Measurements from ENCODE around the gene ADCY9. TPM values are rescaled to one million over a fixed set of nuclear protein-coding genes. Genes with fewer than 3 reads are reported as not detected.

Gene ADCY9
- total RNA-seq, 8 experiments from 2014 or later, result 4.9 to 17.4 (median 9.4) TPM

GRCh38 chr16:3980253-3981111 lies 135.8 kb downstream of the ADCY9 start:
- Histone ChIP-seq H3K4me3 (no peak overlapping the region), H3K27ac (no peak overlapping the region), H3K4me1 (replicated peaks in 1 of 2) (no peaks in the 10 kb centered on the region)
- peak; percentile 26 to 68 (median 52) for ATAC-seq (replicated peaks in 6 of 8)
- WGBS, 10 experiments, result 20 to 97% (median 80%) methylated on average over 1 to 5 of the region's 20 CpGs; no CpG with 5 or more reads in 4 of the 10 experiments
- in situ Hi-C loops (cut with MboI; ENCODE audit: low pct_unique_long_range_greater_than_20kb in 2 of 9, low sequenced_read_pairs in 9 of 9, unreplicated experiment in 9 of 9), result no loop called here

- H3K4me3 ChIP-seq, result no peak overlapping the region
- 86 to 100% (median 93%) methylated on average over 1 to 4 of the region's 12 CpGs; no CpG with 5 or more reads in 6 of the 10 experiments for WGBS, 10 experiments
- no peak for ATAC-seq (replicated peaks in 6 of 8)
- in situ Hi-C loops (cut with MboI; ENCODE audit: low pct_unique_long_range_greater_than_20kb in 2 of 9, low sequenced_read_pairs in 9 of 9, unreplicated experiment in 9 of 9), result no loop called here
- H3K27ac ChIP-seq, result no peak overlapping the region
- no peaks in the 10 kb centered on the region for H3K4me1 ChIP-seq (replicated peaks in 1 of 2)
Observed at GRCh38 chr16:3979518-3979917, 136.7 kb downstream of the ADCY9 start.

GRCh38 chr16:3979070-3979469 lies 137.2 kb downstream of the ADCY9 start:
- no peak for ATAC-seq (replicated peaks in 6 of 8)
- 80 to 100% (median 90%) methylated on average over 1 to 4 of the region's 25 CpGs; no CpG with 5 or more reads in 3 of the 10 experiments for WGBS, 10 experiments
- H3K4me3 ChIP-seq, result no peak overlapping the region
- no peaks in the 10 kb centered on the region for H3K4me1 ChIP-seq (replicated peaks in 1 of 2)
- no peak overlapping the region for H3K27ac ChIP-seq
- in situ Hi-C loops (cut with MboI; ENCODE audit: low pct_unique_long_range_greater_than_20kb in 2 of 9, low sequenced_read_pairs in 9 of 9, unreplicated experiment in 9 of 9), result no loop called here

- no peak for ATAC-seq (replicated peaks in 6 of 8)
- H3K27ac ChIP-seq, result no peak overlapping the region
- WGBS, 10 experiments, result 61 to 100% (median 97%) methylated on average over 1 to 20 of the region's 26 CpGs; no CpG with 5 or more reads in 3 of the 10 experiments
- H3K4me3 ChIP-seq, result no peak overlapping the region
- in situ Hi-C loops (cut with MboI; ENCODE audit: low pct_unique_long_range_greater_than_20kb in 2 of 9, low sequenced_read_pairs in 9 of 9, unreplicated experiment in 9 of 9), result no loop called here
- no peaks in the 10 kb centered on the region for H3K4me1 ChIP-seq (replicated peaks in 1 of 2)
Observed at GRCh38 chr16:3977376-3977775, 138.9 kb downstream of the ADCY9 start.

GRCh38 chr16:3974751-3975150 lies 141.5 kb downstream of the ADCY9 start:
- in situ Hi-C loops (cut with MboI; ENCODE audit: low pct_unique_long_range_greater_than_20kb in 2 of 9, low sequenced_read_pairs in 9 of 9, unreplicated experiment in 9 of 9), result no loop called here
- WGBS, 10 experiments, result 60 to 100% (median 88%) methylated on average over 1 to 7 of the region's 8 CpGs; no CpG with 5 or more reads in 2 of the 10 experiments
- ATAC-seq (replicated peaks in 6 of 8), result no peak

GRCh38 chr16:3971706-3972105 lies 144.5 kb downstream of the ADCY9 start:
- no peak overlapping the region for H3K4me3 ChIP-seq
- peak in 3 of 8 experiments; percentile 35 to 52 (median 38) for ATAC-seq (replicated peaks in 6 of 8)
- no peak overlapping the region for H3K27ac ChIP-seq
- WGBS, 10 experiments, result 79 to 80% (median 80%) methylated on average over 1 to 2 of the region's 8 CpGs; no CpG with 5 or more reads in 7 of the 10 experiments
- H3K4me1 ChIP-seq (replicated peaks in 1 of 2), result no peaks in the 10 kb centered on the region
- in situ Hi-C loops (cut with MboI; ENCODE audit: low pct_unique_long_range_greater_than_20kb in 2 of 9, low sequenced_read_pairs in 9 of 9, unreplicated experiment in 9 of 9), result no loop called here

More at GRCh38 chr16:3974751-3975150, 141.5 kb downstream of the ADCY9 start:
- Histone ChIP-seq H3K27ac (no peak overlapping the region), H3K4me1 (replicated peaks in 1 of 2) (no peaks in the 10 kb centered on the region), H3K4me3 (no peak overlapping the region)

GRCh38 chr16:3971261-3971660 lies 145.0 kb downstream of the ADCY9 start:
- Histone ChIP-seq H3K27ac (no peak overlapping the region), H3K4me1 (replicated peaks in 1 of 2) (no peaks in the 10 kb centered on the region), H3K4me3 (no peak overlapping the region)
- peak in 6 of 8 experiments; percentile 40 to 97 (median 74) for ATAC-seq (replicated peaks in 6 of 8)
- in situ Hi-C loops (cut with MboI; ENCODE audit: low pct_unique_long_range_greater_than_20kb in 2 of 9, low sequenced_read_pairs in 9 of 9, unreplicated experiment in 9 of 9), result no loop called here
- WGBS, 10 experiments, result 73 to 100% (median 90%) methylated on average over 1 to 5 of the region's 9 CpGs; no CpG with 5 or more reads in 1 of the 10 experiments

GRCh38 chr16:3968551-3968950 lies 147.7 kb downstream of the ADCY9 start:
- Histone ChIP-seq H3K4me1 (replicated peaks in 1 of 2) (no peaks in the 10 kb centered on the region), H3K4me3 (no peak overlapping the region), H3K27ac (no peak overlapping the region)
- no peak for ATAC-seq (replicated peaks in 6 of 8)
- in situ Hi-C loops (cut with MboI; ENCODE audit: low pct_unique_long_range_greater_than_20kb in 2 of 9, low sequenced_read_pairs in 9 of 9, unreplicated experiment in 9 of 9), result no loop called here
- WGBS, 10 experiments, result 50 to 98% (median 89%) methylated on average over 1 to 8 of the region's 8 CpGs; no CpG with 5 or more reads in 2 of the 10 experiments

- ATAC-seq (replicated peaks in 6 of 8), result no peak
- peaks cover 0 to 3% of the 10 kb centered on the region in 2 donors for H3K4me1 ChIP-seq (replicated peaks in 1 of 2)
- H3K4me3 ChIP-seq, result no peak overlapping the region
- 80 to 100% (median 94%) methylated on average over 1 to 15 of the region's 24 CpGs; no CpG with 5 or more reads in 3 of the 10 experiments for WGBS, 10 experiments
- H3K27ac ChIP-seq, result no peak overlapping the region
- in situ Hi-C loops (cut with MboI; ENCODE audit: low pct_unique_long_range_greater_than_20kb in 2 of 9, low sequenced_read_pairs in 9 of 9, unreplicated experiment in 9 of 9), result no loop called here
Observed at GRCh38 chr16:3966681-3967080, 149.6 kb downstream of the ADCY9 start.

GRCh38 chr16:3965781-3966582 lies 150.3 kb downstream of the ADCY9 start:
- in situ Hi-C loops (cut with MboI; ENCODE audit: low pct_unique_long_range_greater_than_20kb in 2 of 9, low sequenced_read_pairs in 9 of 9, unreplicated experiment in 9 of 9), result no loop called here
- no peak for ATAC-seq (replicated peaks in 6 of 8)
- Histone ChIP-seq H3K4me1 (replicated peaks in 1 of 2) (peaks cover 0 to 3% of the 10 kb centered on the region in 2 donors), H3K27ac (no peak overlapping the region), H3K4me3 (no peak overlapping the region)
- 89 to 100% (median 94%) methylated on average over 2 to 39 of the region's 50 CpGs; no CpG with 5 or more reads in 2 of the 10 experiments for WGBS, 10 experiments

- 80 to 100% (median 96%) methylated on average over 1 to 13 of the region's 15 CpGs; no CpG with 5 or more reads in 3 of the 10 experiments for WGBS, 10 experiments
- Histone ChIP-seq H3K4me1 (replicated peaks in 1 of 2) (peaks cover 0 to 3% of the 10 kb centered on the region in 2 donors), H3K27ac (no peak overlapping the region), H3K4me3 (no peak overlapping the region)
- in situ Hi-C loops (cut with MboI; ENCODE audit: low pct_unique_long_range_greater_than_20kb in 2 of 9, low sequenced_read_pairs in 9 of 9, unreplicated experiment in 9 of 9), result no loop called here
- ATAC-seq (replicated peaks in 6 of 8), result no peak
Observed at GRCh38 chr16:3965306-3965705, 150.9 kb downstream of the ADCY9 start.

- Histone ChIP-seq H3K4me1 (replicated peaks in 1 of 2) (peaks cover 0 to 3% of the 10 kb centered on the region in 2 donors), H3K27ac (no peak overlapping the region), H3K4me3 (no peak overlapping the region)
- in situ Hi-C loops (cut with MboI; ENCODE audit: low pct_unique_long_range_greater_than_20kb in 2 of 9, low sequenced_read_pairs in 9 of 9, unreplicated experiment in 9 of 9), result no loop called here
- WGBS, 10 experiments, result 91 to 92% methylated on average over 6 to 7 of the region's 28 CpGs; no CpG with 5 or more reads in 8 of the 10 experiments
- no peak for ATAC-seq (replicated peaks in 6 of 8)
Observed at GRCh38 chr16:3964686-3965290, 151.5 kb downstream of the ADCY9 start.
